RWPE2 (cell line): ENCODE measurements around the gene GAS6.

Source experiments
- ATAC-seq: fragments of 200-7000 bp; cut with Tn5 transposase; 3 replicates; pipeline ENCODE4 v1.9.1; 2021; ENCODE audit warnings: low read depth
- DNase-seq: peaks from one replicate; pipeline ENCODE4 v3.0.0-alpha.2; 2020; ENCODE audit warnings: low spot score
- H3K27ac ChIP-seq: fragments of 450-650 bp; 2 replicates; pipeline ENCODE4 v1.5.1; 2017; ENCODE audit warnings: mild to moderate bottlenecking; ENCODE audit not compliant: poor library complexity, severe bottlenecking
- H3K27me3 ChIP-seq: fragments of 250-450 bp; sonication (Bioruptor Pico); 2 replicates; pipeline ENCODE4 v1.5.1; 2021; ENCODE audit warnings: mild to moderate bottlenecking, moderate library complexity; ENCODE audit not compliant: insufficient read depth, poor library complexity, severe bottlenecking
- H3K36me3 ChIP-seq: fragments of 250-450 bp; sonication (Bioruptor Pico); 2 replicates; pipeline ENCODE4 v1.5.1; 2020; ENCODE audit warnings: low read depth, mild to moderate bottlenecking, moderate library complexity
- H3K4me1 ChIP-seq: fragments of 250-450 bp; sonication (Bioruptor Pico); 2 replicates; pipeline ENCODE4 v1.5.1; 2021; ENCODE audit warnings: mild to moderate bottlenecking, moderate library complexity; ENCODE audit not compliant: insufficient read depth, poor library complexity, severe bottlenecking
- H3K4me3 ChIP-seq: fragments of 250-450 bp; sonication (Bioruptor Pico); 2 replicates; pipeline ENCODE4 v1.5.1; 2021; ENCODE audit warnings: mild to moderate bottlenecking, moderate library complexity; ENCODE audit not compliant: severe bottlenecking
- H3K9me3 ChIP-seq: fragments of 250-450 bp; sonication (Bioruptor Pico); 2 replicates; pipeline ENCODE4 v1.5.1; 2021; ENCODE audit warnings: mild to moderate bottlenecking, moderate library complexity; ENCODE audit not compliant: severe bottlenecking
- TF ChIP-seq, protein P1 (sequence below): fragments of 450-650 bp; IDR thresholded peaks from one replicate; pipeline ENCODE4 v1.5.1; 2017; ENCODE audit warnings: mild to moderate bottlenecking, moderate library complexity; ENCODE audit not compliant: poor library complexity, severe bottlenecking

The GAS6 gene

GRCh38 chr13:113789167-113789566, 74.7 kb downstream of the GAS6 start:
- DNase-seq, result no peak
- Histone ChIP-seq H3K36me3 (0 out of 2 replicates have a peak, but pooled peaks cover 3% of the 10 kb centered on the region), H3K27me3 (no peaks in the 10 kb centered on the region), H3K9me3 (no peaks in the 10 kb centered on the region), H3K4me3 (no peak overlapping the region), H3K27ac (no peak overlapping the region), H3K4me1 (peaks cover 22% of the 10 kb centered on the region)
- TF ChIP-seq, protein P1, sequence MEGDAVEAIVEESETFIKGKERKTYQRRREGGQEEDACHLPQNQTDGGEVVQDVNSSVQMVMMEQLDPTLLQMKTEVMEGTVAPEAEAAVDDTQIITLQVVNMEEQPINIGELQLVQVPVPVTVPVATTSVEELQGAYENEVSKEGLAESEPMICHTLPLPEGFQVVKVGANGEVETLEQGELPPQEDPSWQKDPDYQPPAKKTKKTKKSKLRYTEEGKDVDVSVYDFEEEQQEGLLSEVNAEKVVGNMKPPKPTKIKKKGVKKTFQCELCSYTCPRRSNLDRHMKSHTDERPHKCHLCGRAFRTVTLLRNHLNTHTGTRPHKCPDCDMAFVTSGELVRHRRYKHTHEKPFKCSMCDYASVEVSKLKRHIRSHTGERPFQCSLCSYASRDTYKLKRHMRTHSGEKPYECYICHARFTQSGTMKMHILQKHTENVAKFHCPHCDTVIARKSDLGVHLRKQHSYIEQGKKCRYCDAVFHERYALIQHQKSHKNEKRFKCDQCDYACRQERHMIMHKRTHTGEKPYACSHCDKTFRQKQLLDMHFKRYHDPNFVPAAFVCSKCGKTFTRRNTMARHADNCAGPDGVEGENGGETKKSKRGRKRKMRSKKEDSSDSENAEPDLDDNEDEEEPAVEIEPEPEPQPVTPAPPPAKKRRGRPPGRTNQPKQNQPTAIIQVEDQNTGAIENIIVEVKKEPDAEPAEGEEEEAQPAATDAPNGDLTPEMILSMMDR, result no peak
- no peak for ATAC-seq

DNA sequence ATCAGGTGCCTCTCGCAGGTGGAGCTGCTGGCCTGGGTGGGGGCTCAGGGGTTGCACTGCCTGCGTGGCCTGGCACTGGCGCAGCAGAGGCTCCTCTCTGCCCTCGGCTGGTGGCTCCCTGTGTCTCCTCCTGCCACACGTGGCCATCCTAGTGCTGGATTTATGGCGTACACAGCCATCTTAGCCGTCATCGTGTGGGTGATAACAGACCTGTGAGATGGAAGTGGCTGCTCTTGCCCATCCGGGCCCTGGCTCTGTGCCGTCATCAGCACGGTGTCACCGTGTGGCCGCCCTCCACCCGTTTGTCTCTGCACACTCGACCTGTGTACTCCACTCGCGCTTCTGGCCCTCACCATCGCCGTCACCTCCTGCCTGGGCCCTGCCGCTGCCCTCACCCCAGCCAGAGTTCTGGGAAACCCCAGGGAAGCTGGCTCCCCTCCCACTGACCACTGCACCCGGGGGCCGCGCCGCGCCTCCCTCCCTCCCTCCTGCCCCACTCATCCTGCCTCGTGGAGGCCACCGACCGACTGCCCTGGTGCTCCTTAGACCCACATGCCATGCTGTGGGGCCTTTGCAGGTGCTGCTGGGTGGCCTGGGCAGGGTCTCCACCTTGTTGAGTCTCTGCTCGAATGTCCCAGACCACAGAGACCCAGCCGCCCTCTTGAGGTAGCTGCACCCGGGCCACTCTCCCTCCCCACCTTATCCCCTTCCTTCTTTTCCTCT, 75.3 kb downstream of the GAS6 start:
- Histone ChIP-seq H3K27me3 (no peaks in the 10 kb centered on the region), H3K27ac (no peak overlapping the region), H3K4me3 (no peak overlapping the region), H3K36me3 (0 out of 2 replicates have a peak, but pooled peaks cover 3% of the 10 kb centered on the region), H3K9me3 (no peaks in the 10 kb centered on the region), H3K4me1 (peaks cover 27% of the 10 kb centered on the region)
- TF ChIP-seq, protein P1, result no peak
- DNase-seq (no peak), ATAC-seq (no peak)

GRCh38 chr13:113787694-113788093, 76.2 kb downstream of the GAS6 start:
- no peaks in the 10 kb centered on the region for H3K27me3 ChIP-seq
- no peak overlapping the region for H3K4me3 ChIP-seq
- H3K9me3 ChIP-seq, result no peaks in the 10 kb centered on the region
- H3K36me3 ChIP-seq, result 0 out of 2 replicates have a peak, but pooled peaks cover 3% of the 10 kb centered on the region
- no peak overlapping the region for H3K27ac ChIP-seq
- DNase-seq (no peak), ATAC-seq (no peak)
- TF ChIP-seq, protein P1, result no peak
- peaks cover 29% of the 10 kb centered on the region for H3K4me1 ChIP-seq

- Histone ChIP-seq H3K4me1 (peaks cover 40% of the 10 kb centered on the region), H3K4me3 (no peak overlapping the region), H3K27ac (no peak overlapping the region), H3K27me3 (no peaks in the 10 kb centered on the region), H3K36me3 (0 out of 2 replicates have a peak, but pooled peaks cover 3% of the 10 kb centered on the region), H3K9me3 (no peaks in the 10 kb centered on the region)
- no peak for DNase-seq
- ATAC-seq, result no peak
- TF ChIP-seq, protein P1, result no peak
Measured at GRCh38 chr13:113786262-113786841, 77.5 kb downstream of the GAS6 start.
